Ectodermal cell (in vitro differentiated cells): ENCODE measurements around the gene PTGDS.

ENCODE experiments used
- H3K27ac ChIP-seq: 2 replicates; pipeline ENCODE4 v1.7.0; 2013; ENCODE audit warnings: mild to moderate bottlenecking, low read depth, low read length; ENCODE audit not compliant: insufficient read depth, poor library complexity, severe bottlenecking
- H3K27me3 ChIP-seq: 2 replicates; pipeline ENCODE4 v1.7.0; 2013; ENCODE audit warnings: mild to moderate bottlenecking, low read length; ENCODE audit not compliant: insufficient read depth, control insufficient read depth, poor library complexity, severe bottlenecking
- H3K36me3 ChIP-seq: one replicate; pipeline ENCODE4 v1.7.0; 2013; ENCODE audit warnings: low read length; ENCODE audit not compliant: control insufficient read depth, insufficient read depth
- H3K4me1 ChIP-seq: one replicate; pipeline ENCODE4 v1.7.0; 2013; ENCODE audit warnings: low read length; ENCODE audit not compliant: control insufficient read depth, insufficient read depth
- H3K4me3 ChIP-seq: 2 replicates; pipeline ENCODE4 v1.7.0; 2013; ENCODE audit warnings: low read depth, low read length, control low read depth; ENCODE audit not compliant: insufficient read depth
- H3K9me3 ChIP-seq: 2 replicates; pipeline ENCODE4 v1.7.0; 2013; ENCODE audit warnings: mild to moderate bottlenecking, low read length, moderate library complexity; ENCODE audit not compliant: control insufficient read depth
- WGBS, 2 experiments: methylation state at CpG; one replicate each; pipeline ENCODE4 v1.1.7; 2013; ENCODE audit warnings: missing lambda C conversion rate in 2 of 2; 5-methylcytosine and 5-hydroxymethylcytosine counted together

Gene PTGDS

GRCh38 chr9:136991993-136992818, 14.9 kb downstream of the PTGDS start, which contains the start of gene PAXX:
Gene PAXX (plus strand): TSS chr9:136992422. CDS start chr9:136992444, 22 bp downstream.
- Histone ChIP-seq H3K4me1 (peaks cover 20% of the 10 kb centered on the region), H3K36me3 (no peaks in the 10 kb centered on the region), H3K27me3 (peaks cover 42% of the 10 kb centered on the region), H3K9me3 (no peaks in the 10 kb centered on the region), H3K4me3 (peak within 1 kb of the TSS; percentile 78), H3K27ac (no peak within 1 kb of the TSS)
- 4% methylated on average over 90 to 91 of the region's 92 CpGs for WGBS, 2 experiments

GRCh38 chr9:136992819-136993369, 15.6 kb downstream of the PTGDS start:
- peaks cover 38% of the 10 kb centered on the region for H3K27me3 ChIP-seq
- no peaks in the 10 kb centered on the region for H3K36me3 ChIP-seq
- peaks cover 22% of the 10 kb centered on the region for H3K4me1 ChIP-seq
- peak overlapping the region; percentile 78 for H3K4me3 ChIP-seq
- H3K27ac ChIP-seq: no peak overlapping the region
- no peaks in the 10 kb centered on the region for H3K9me3 ChIP-seq
- 43 to 44% methylated on average over 18 of the region's 18 CpGs for WGBS, 2 experiments

DNA sequence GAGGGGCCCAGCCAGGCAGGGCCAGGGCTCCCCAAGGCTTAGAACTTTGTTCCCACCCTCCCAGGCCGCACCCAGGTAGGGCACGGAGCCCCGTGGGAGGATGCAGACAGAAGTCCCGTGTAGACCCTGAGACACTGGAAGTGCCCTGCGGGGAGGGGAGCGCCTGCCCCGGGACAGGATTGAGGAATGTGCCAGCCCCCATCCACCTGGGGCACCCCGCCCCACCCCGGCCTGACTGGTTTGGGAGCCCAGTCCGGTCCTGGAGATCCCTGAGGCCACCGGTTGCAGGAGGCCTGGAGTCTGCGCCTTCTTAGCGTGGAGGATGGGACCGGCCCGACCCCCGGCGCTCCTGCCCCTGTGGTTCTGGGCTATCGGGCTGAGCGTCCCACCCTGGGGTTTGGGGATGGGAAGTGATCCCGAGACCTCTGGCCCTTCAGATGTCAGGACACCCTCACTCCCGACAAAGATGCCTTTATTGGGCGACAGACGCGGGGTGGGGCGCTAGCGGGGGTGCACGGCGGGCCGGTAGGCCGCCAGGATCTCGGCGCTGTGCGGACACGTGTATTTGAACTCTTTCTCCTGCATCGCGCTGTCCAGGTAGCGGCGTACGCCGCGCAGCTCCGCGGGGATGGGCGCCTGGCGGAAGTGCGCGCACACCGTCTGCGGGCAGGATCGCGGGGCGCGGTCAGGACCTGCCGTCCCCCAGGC, 17.0 kb downstream of the PTGDS start:
- Histone ChIP-seq H3K36me3 (no peaks in the 10 kb centered on the region), H3K4me1 (peaks cover 22% of the 10 kb centered on the region), H3K27ac (no peak overlapping the region), H3K4me3 (no peak overlapping the region), H3K27me3 (peaks cover 37% of the 10 kb centered on the region), H3K9me3 (no peaks in the 10 kb centered on the region)
- WGBS, 2 experiments: 79 to 82% methylated on average over 54 of the region's 54 CpGs

- no peak overlapping the region for H3K27ac ChIP-seq
- H3K27me3 ChIP-seq: peaks cover 37% of the 10 kb centered on the region
- no peaks in the 10 kb centered on the region for H3K36me3 ChIP-seq
- no peak overlapping the region for H3K4me3 ChIP-seq
- no peaks in the 10 kb centered on the region for H3K9me3 ChIP-seq
- 71 to 72% methylated on average over 40 of the region's 40 CpGs for WGBS, 2 experiments
- peaks cover 22% of the 10 kb centered on the region for H3K4me1 ChIP-seq
Measured at GRCh38 chr9:136994888-136995230, 17.6 kb downstream of the PTGDS start.

- Histone ChIP-seq H3K27me3 (peaks cover 37% of the 10 kb centered on the region), H3K4me3 (no peak overlapping the region), H3K36me3 (no peaks in the 10 kb centered on the region), H3K4me1 (peaks cover 22% of the 10 kb centered on the region), H3K27ac (no peak overlapping the region), H3K9me3 (no peaks in the 10 kb centered on the region)
- WGBS, 2 experiments: 87 to 89% methylated on average over 30 of the region's 30 CpGs
Measured at GRCh38 chr9:136995362-136995761, 18.1 kb downstream of the PTGDS start.

- H3K4me3 ChIP-seq: no peak overlapping the region
- no peaks in the 10 kb centered on the region for H3K36me3 ChIP-seq
- no peak overlapping the region for H3K27ac ChIP-seq
- H3K9me3 ChIP-seq: no peaks in the 10 kb centered on the region
- peaks cover 22% of the 10 kb centered on the region for H3K4me1 ChIP-seq
- WGBS, 2 experiments: 88 to 91% methylated on average over 12 of the region's 12 CpGs
- peaks cover 37% of the 10 kb centered on the region for H3K27me3 ChIP-seq
Measured at GRCh38 chr9:136995772-136996311, 18.5 kb downstream of the PTGDS start.

DNA sequence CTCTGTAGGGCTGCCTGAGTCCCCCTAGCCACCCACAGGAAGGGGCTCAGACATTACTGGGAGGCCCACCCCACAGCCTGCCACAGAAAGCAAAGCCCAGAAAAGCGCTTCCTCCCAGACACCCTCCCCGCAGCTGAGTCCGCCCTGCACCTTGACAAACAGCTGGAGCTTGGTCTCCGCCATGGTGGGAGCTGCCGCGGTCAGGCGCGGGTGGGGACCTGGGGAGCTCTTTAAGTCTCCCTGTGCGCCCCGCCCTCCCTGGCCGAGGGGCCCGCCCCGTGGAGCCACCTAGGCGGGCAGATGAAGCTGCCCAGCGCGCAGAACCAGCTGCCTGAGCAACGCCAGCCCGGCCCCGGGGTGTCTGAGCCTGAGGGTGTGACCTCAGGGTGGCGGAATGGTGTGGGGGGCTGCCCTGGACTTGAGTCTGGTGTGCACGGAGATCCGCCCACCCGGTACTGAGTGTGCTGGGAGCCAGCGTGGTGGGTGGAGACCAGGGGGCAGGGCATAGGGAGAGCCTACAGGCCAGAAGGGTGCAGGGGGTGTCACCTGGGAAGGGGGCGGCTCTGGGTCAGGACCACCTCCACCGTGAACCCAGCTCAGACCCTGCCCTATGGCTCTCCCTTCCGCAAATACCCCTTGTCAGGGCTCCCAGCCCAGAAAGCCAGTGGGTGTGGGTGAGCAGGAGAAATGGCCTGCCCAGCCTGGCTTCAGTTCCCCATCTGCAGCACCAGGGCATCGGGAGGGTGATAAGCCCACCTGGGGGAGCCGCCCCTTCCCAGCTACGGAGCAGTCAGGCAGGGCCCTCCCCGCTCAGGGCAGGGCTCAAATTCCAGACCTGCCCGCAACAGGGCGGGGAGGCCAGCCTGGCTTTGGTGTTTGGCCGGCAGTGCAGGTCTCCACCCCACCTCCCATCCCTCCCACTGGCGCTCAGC, 19.3 kb downstream of the PTGDS start, which contains the start of gene CLIC3:
CLIC3 (minus strand) TSS at position 208 of the 932 bp plus-strand sequence; CDS start at position 183, 25 bp downstream.
- Histone ChIP-seq H3K9me3 (no peaks in the 10 kb centered on the region), H3K27ac (no peak within 1 kb of the TSS), H3K4me1 (peaks cover 22% of the 10 kb centered on the region), H3K36me3 (no peaks in the 10 kb centered on the region), H3K27me3 (peaks cover 30% of the 10 kb centered on the region), H3K4me3 (no peak within 1 kb of the TSS)
- WGBS, 2 experiments: 48 to 49% methylated on average over 35 of the region's 35 CpGs

DNA sequence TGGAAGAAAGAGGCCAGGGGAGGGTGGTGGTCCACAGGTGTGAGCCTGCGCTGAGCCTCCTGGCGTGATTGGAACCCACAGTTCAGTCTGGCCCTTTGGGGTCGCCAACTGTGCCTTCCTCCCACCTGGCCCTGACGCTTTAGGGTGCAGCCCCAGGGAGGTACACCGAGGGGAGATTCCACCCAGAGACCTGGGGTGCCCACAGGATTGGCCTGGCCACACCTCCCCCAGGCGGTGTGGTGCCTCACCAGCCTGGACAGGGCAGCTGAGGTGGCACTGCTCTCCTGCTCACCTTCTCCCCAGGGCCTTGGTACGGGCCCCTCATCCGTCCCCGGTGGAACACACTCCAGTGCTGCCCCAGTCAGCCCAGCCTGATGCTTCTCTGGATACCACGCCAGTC, 20.1 kb downstream of the PTGDS start:
- Histone ChIP-seq H3K27ac (no peak overlapping the region), H3K9me3 (no peaks in the 10 kb centered on the region), H3K27me3 (peaks cover 30% of the 10 kb centered on the region), H3K4me1 (peaks cover 22% of the 10 kb centered on the region), H3K36me3 (no peaks in the 10 kb centered on the region), H3K4me3 (no peak overlapping the region)
- 83 to 86% methylated on average over 10 of the region's 10 CpGs for WGBS, 2 experiments

GRCh38 chr9:136997830-136998234, 20.5 kb downstream of the PTGDS start:
- peaks cover 30% of the 10 kb centered on the region for H3K27me3 ChIP-seq
- H3K4me1 ChIP-seq: peaks cover 20% of the 10 kb centered on the region
- no peaks in the 10 kb centered on the region for H3K9me3 ChIP-seq
- H3K36me3 ChIP-seq: no peaks in the 10 kb centered on the region
- H3K27ac ChIP-seq: no peak overlapping the region
- 92 to 93% methylated on average over 18 of the region's 18 CpGs for WGBS, 2 experiments
- H3K4me3 ChIP-seq: no peak overlapping the region
